Prostate gland (tissue), 2 donors: Measurements from ENCODE around the gene MRPL45. TPM values are rescaled to one million over a fixed set of nuclear protein-coding genes. Genes with fewer than 3 reads are reported as not detected.

Experiments used
- DNase-seq: peaks from one replicate; pipeline ENCODE4 v3.0.0-alpha.2; 2019; ENCODE audit warnings: low spot score
- H3K27ac ChIP-seq, 2 donors: fragments of 200-600 bp; sonication (generic); 2 replicates each; pipeline ENCODE4 v1.5.1; 2017 to 2019
- H3K27me3 ChIP-seq: fragments of 200-600 bp; sonication (generic); replicated peaks from 2 replicates; pipeline ENCODE4 v1.5.1; 2019; ENCODE audit not compliant: insufficient read depth
- H3K36me3 ChIP-seq, 2 donors: fragments of 200-600 bp; sonication (generic); 1 replicate in 1 of 2; 2 replicates in 1 of 2; pipeline versions ENCODE4 v1.5.1 to v1.8.1; 2017 to 2019
- H3K4me1 ChIP-seq: fragments of 200-600 bp; sonication (generic); replicated peaks from 2 replicates; pipeline ENCODE4 v1.5.1; 2019
- H3K4me3 ChIP-seq, 2 donors: fragments of 200-600 bp; sonication (generic); 2 replicates each; pipeline ENCODE4 v1.5.1; 2017 to 2019
- H3K9me3 ChIP-seq: fragments of 200-600 bp; sonication (generic); 2 replicates; pipeline ENCODE4 v1.5.1; 2017
- POLR2A ChIP-seq: fragments of 450-650 bp; IDR thresholded peaks from one replicate; pipeline ENCODE4 v1.6.1; 2016; ENCODE audit warnings: antibody characterized with exemption, mild to moderate bottlenecking
- POLR2AphosphoS5 ChIP-seq: sonication (generic); formaldehyde crosslinking; IDR thresholded peaks from one replicate; pipeline ENCODE4 v1.6.1; 2017; ENCODE audit warnings: antibody characterized with exemption
- WGBS: methylation state at CpG from one replicate; pipeline ENCODE4 v1.1.5; 2018; 5-methylcytosine and 5-hydroxymethylcytosine counted together
- intact Hi-C: fragments of 100-400 bp; cut with DNase I; formaldehyde crosslinking; loops from one replicate; pipeline ENCODE4 v1.14.2; 2022
- total RNA-seq, 2 donors: library from RNA; depleted of rRNA; stranded (reverse); fragments of >200 nt; gene quantifications; one replicate each; pipeline ENCODE4 v1.1.0, GENCODE V29; 2016
- TF ChIP-seq, protein P1 (sequence below), 4 experiments: fragments of 200-600 bp in 2 of 4; fragments of 450-650 bp in 2 of 4; sonication (generic) in 2 of 4; IDR thresholded peaks; 1 replicate in 3 of 4; 2 replicates in 1 of 4; pipeline ENCODE4 v1.5.1; 2016 to 2019; ENCODE audit warnings: antibody characterized with exemption in 4 of 4, mild to moderate bottlenecking in 2 of 4, moderate library complexity in 2 of 4

MRPL45 gene
- total RNA-seq, 2 donors from 2014 or later, result 24.7 to 37.3 TPM

- Histone ChIP-seq H3K9me3 (no peaks in the 10 kb centered on the region), H3K4me1 (no peaks in the 10 kb centered on the region), H3K27me3 (no peaks in the 10 kb centered on the region), H3K4me3 (no peak overlapping the region), H3K27ac (no peak overlapping the region), H3K36me3 (peaks cover 4% of the 10 kb centered on the region in 2 donors)
- DNase-seq, result no peak
- intact Hi-C loops, result no loop called here
- 92% methylated on average over 8 of the region's 8 CpGs for WGBS
- no peak for TF ChIP-seq POLR2AphosphoS5
- TF ChIP-seq, protein P1, sequence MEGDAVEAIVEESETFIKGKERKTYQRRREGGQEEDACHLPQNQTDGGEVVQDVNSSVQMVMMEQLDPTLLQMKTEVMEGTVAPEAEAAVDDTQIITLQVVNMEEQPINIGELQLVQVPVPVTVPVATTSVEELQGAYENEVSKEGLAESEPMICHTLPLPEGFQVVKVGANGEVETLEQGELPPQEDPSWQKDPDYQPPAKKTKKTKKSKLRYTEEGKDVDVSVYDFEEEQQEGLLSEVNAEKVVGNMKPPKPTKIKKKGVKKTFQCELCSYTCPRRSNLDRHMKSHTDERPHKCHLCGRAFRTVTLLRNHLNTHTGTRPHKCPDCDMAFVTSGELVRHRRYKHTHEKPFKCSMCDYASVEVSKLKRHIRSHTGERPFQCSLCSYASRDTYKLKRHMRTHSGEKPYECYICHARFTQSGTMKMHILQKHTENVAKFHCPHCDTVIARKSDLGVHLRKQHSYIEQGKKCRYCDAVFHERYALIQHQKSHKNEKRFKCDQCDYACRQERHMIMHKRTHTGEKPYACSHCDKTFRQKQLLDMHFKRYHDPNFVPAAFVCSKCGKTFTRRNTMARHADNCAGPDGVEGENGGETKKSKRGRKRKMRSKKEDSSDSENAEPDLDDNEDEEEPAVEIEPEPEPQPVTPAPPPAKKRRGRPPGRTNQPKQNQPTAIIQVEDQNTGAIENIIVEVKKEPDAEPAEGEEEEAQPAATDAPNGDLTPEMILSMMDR (IDR thresholded peaks at IDR 0.05), result no peak
- TF ChIP-seq POLR2A, result no peak
Measured at GRCh38 chr17:38369124-38369886, 72.3 kb downstream of the MRPL45 start.

Other genes with a start within 250 kb of the MRPL45 start
- gene TBC1D3C, start 228.5 kb upstream of the MRPL45 start, total RNA-seq, result not detected
- not detected for gene TBC1D3E, start 169.2 kb upstream of the MRPL45 start, total RNA-seq
- not detected for gene TBC1D3, start 104.6 kb upstream of the MRPL45 start, total RNA-seq
- under 1 TPM; 0.14 to 0.40 TPM for gene GPR179, start 46.8 kb downstream of the MRPL45 start, total RNA-seq
- gene SOCS7, start 54.7 kb downstream of the MRPL45 start, total RNA-seq, result 10 to 100 TPM; 14.6 to 61.9 TPM
- 100 to 1,000 TPM in 1 of 2 donors, 10 to 100 TPM in 1; 27.3 to 204 TPM for gene ARHGAP23, start 131.3 kb downstream of the MRPL45 start, total RNA-seq